Caco-2 (cell line): ENCODE results near the gene SH2D4B. TPM values are rescaled to one million over a fixed set of nuclear protein-coding genes. Genes with fewer than 3 reads are reported as not detected.

Experiments used
- BruUV-seq: library from RNA; stranded (reverse); fragments of 400-500 nt; replicated peaks from 2 replicates; lab custom pipeline; 2021; lab: Mats Ljungman, UMichigan
- CTCF ChIA-PET: fragments of 300-600 bp; sonication (Branson Sonifier 250); formaldehyde crosslinking; loops from one replicate; lab custom pipeline; 2022; ENCODE audit warnings: antibody characterized with exemption; lab: Charles Lee
- POLR2A ChIA-PET: fragments of 300-600 bp; sonication (Branson Sonifier 250); formaldehyde crosslinking; loops from one replicate; lab custom pipeline; 2022; ENCODE audit warnings: antibody characterized with exemption; lab: Charles Lee
- DNase-seq, 2 experiments: peaks; one replicate each; pipeline versions ENCODE4 v3.0.0 to v3.0.0-alpha.2; 2020 to 2022
- H3K27me3 ChIP-seq: replicated peaks from 2 replicates; pipeline ENCODE4 v1.6.0; 2011; ENCODE audit warnings: low read length; ENCODE audit not compliant: control insufficient read depth, insufficient read depth
- H3K36me3 ChIP-seq: 2 replicates; pipeline ENCODE4 v1.5.1; 2011; ENCODE audit warnings: low read length; ENCODE audit not compliant: control insufficient read depth, insufficient read depth
- H3K4me1 ChIP-seq: fragments of 250-450 bp; sonication (Bioruptor Pico); 2 replicates; pipeline ENCODE4 v1.5.1; 2020; ENCODE audit warnings: mild to moderate bottlenecking
- H3K4me3 ChIP-seq: 2 replicates; pipeline ENCODE4 v1.5.1; 2011; ENCODE audit warnings: low read depth, mild to moderate bottlenecking, control low read depth, low read length
- H3K9me3 ChIP-seq: fragments of 250-450 bp; sonication (Bioruptor Pico); 2 replicates; pipeline ENCODE4 v1.5.1; 2020; ENCODE audit warnings: mild to moderate bottlenecking, moderate library complexity
- H3K27ac Mint-ChIP-seq: one replicate; pipeline ENCODE4 v1.8.0; 2022; ENCODE audit warnings: mixed read lengths; ENCODE audit not compliant: unreplicated experiment
- H3K27me3 Mint-ChIP-seq: one replicate; pipeline ENCODE4 v1.8.0; 2022; ENCODE audit warnings: mixed read lengths; ENCODE audit not compliant: insufficient read depth, unreplicated experiment
- H3K36me3 Mint-ChIP-seq: one replicate; pipeline ENCODE4 v1.8.0; 2022; ENCODE audit warnings: mild to moderate bottlenecking, mixed read lengths; ENCODE audit not compliant: insufficient read depth, unreplicated experiment
- H3K4me1 Mint-ChIP-seq: one replicate; pipeline ENCODE4 v1.8.0; 2022; ENCODE audit warnings: low read depth, mixed read lengths; ENCODE audit not compliant: unreplicated experiment
- H3K4me3 Mint-ChIP-seq: one replicate; pipeline ENCODE4 v1.8.0; 2022; ENCODE audit warnings: mild to moderate bottlenecking, moderate library complexity, mixed read lengths; ENCODE audit not compliant: unreplicated experiment
- H3K9me3 Mint-ChIP-seq: one replicate; pipeline ENCODE4 v1.8.0; 2022; ENCODE audit warnings: mixed read lengths; ENCODE audit not compliant: unreplicated experiment
- intact Hi-C: fragments of 100-400 bp; cut with micrococcal nuclease; formaldehyde crosslinking; loops from one replicate; pipeline ENCODE4 v1.10.0; 2022; ENCODE audit not compliant: unreplicated experiment
- total RNA-seq: library from RNA; stranded (reverse); gene quantifications from 2 replicates; pipeline ENCODE4 v1.2.3, GENCODE V29; 2022
- TF ChIP-seq, protein P1 (sequence below), 2 experiments: fragments of 200-600 bp in 1 of 2; IDR thresholded peaks; 1 replicate in 1 of 2; 2 replicates in 1 of 2; pipeline versions ENCODE4 v1.5.1 to v1.8.0; 2011 to 2022; ENCODE audit warnings: antibody characterized with exemption in 1 of 2, control low read depth in 1 of 2, inconsistent platforms in 1 of 2, low read depth in 1 of 2, low read length in 1 of 2, mild to moderate bottlenecking in 1 of 2, moderate library complexity in 1 of 2; ENCODE audit not compliant: insufficient read depth in 1 of 2, severe bottlenecking in 1 of 2, unreplicated experiment in 1 of 2

The SH2D4B gene
- total RNA-seq, 1 experiment from 2014 or later, result 0.23 TPM

DNA sequence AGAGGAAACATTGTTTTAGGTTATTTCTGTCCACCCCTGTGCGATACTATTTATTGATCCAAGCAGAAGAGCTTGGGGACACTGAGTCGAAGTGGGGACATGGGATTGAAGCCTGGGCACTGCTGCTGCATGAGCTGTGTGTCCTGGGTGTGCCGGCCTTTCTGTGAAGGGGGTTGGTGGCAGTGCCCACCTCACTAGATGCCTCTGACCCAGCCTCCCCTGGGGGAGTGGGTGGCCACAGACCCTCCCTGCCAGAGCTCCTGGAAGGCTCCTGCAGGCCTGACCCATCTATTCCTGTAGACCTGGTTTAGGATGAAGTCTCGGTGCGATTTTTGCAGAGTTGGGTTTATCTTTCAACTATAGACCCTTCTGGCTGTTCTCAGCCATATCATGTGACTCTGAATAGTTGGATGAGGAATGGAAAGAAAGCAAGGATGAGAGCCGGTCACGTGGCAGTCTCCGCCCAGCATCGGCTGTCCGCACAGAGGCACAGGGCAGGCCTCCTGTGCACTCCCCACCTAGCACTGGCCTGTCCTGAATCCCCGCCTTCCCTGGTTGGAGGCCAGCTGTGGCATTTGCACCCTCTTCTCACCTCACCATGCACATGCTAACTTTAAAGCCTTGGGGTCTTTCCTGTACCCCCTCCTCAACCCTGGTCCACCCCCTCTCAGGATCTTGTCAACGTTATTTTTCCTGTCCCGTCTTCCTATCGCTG, 17.6 kb upstream of the SH2D4B start:
- Histone ChIP-seq H3K4me3 (no peak overlapping the region), H3K36me3 (peaks cover 12% of the 10 kb centered on the region), H3K4me1 (no peaks in the 10 kb centered on the region), H3K27me3 (no peaks in the 10 kb centered on the region), H3K9me3 (no peaks in the 10 kb centered on the region)
- Mint-ChIP-seq H3K9me3 (no peaks in the 10 kb centered on the region), H3K27ac (peak overlapping the region; percentile 72), H3K4me3 (no peak overlapping the region), H3K4me1 (peaks cover 6% of the 10 kb centered on the region), H3K36me3 (peaks cover 94% of the 10 kb centered on the region), H3K27me3 (no peaks in the 10 kb centered on the region)
- CTCF ChIA-PET, result interaction anchor here (0.7 to 1.1 kb wide), 3 partner anchors 14 to 76 kb away, joined by 3 to 4 read pairs (median 3); no protein-coding TSS in a partner anchor
- POLR2A ChIA-PET, result no interaction called here
- TF ChIP-seq, protein P1, sequence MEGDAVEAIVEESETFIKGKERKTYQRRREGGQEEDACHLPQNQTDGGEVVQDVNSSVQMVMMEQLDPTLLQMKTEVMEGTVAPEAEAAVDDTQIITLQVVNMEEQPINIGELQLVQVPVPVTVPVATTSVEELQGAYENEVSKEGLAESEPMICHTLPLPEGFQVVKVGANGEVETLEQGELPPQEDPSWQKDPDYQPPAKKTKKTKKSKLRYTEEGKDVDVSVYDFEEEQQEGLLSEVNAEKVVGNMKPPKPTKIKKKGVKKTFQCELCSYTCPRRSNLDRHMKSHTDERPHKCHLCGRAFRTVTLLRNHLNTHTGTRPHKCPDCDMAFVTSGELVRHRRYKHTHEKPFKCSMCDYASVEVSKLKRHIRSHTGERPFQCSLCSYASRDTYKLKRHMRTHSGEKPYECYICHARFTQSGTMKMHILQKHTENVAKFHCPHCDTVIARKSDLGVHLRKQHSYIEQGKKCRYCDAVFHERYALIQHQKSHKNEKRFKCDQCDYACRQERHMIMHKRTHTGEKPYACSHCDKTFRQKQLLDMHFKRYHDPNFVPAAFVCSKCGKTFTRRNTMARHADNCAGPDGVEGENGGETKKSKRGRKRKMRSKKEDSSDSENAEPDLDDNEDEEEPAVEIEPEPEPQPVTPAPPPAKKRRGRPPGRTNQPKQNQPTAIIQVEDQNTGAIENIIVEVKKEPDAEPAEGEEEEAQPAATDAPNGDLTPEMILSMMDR (IDR thresholded peaks at IDR 0.05; ENCODE audit: insufficient read depth in 1 of 2, low read depth in 1 of 2, low read length in 1 of 2, severe bottlenecking in 1 of 2, unreplicated experiment in 1 of 2), result no peak
- DNase-seq, result no peak
- intact Hi-C loops, result no loop called here
- no TSS peak for BruUV-seq

DNA sequence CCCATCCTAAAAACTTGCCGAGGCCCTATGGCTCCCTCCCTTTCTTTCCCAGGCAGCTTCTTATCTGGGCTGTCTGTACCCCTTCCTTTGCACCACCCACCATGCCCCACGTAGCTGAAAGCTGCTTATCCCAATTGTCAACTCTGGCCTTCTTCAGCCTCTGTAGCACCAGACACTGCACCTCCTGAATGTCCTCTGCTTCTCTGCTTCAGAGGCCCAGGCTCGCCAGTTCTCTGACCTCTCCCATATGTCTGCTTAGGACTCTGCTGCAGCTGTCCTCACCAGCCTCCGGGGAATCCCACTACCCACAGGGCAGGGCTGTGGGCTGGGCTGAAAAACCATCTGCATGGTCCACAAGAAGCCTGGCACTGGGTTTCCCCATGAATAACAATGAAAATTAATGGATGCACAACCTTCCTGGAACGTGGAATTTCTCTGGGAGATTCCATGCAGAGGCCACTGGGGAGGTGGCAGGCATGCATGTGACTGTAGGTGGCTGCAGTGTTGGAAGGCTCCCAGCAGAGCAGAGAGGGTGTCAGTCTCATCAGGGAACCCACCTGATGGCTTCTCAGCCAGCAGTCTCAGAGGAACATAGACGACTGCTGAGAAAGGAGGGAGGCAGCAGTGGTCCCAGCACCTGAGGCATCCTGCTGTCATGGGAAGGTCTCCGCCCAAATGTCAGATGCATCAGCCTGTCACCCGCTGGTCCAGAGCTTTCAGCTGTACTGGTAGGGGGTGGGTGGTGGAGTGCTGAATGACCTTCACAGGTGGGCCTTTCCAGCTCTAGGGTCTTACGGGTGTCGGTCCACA, 16.8 kb upstream of the SH2D4B start:
- POLR2A ChIA-PET, result no interaction called here
- TF ChIP-seq, protein P1 (IDR thresholded peaks at IDR 0.05; ENCODE audit: insufficient read depth in 1 of 2, low read depth in 1 of 2, low read length in 1 of 2, severe bottlenecking in 1 of 2, unreplicated experiment in 1 of 2), result no peak
- Mint-ChIP-seq H3K4me3 (no peak overlapping the region), H3K9me3 (no peaks in the 10 kb centered on the region), H3K36me3 (peaks cover 93% of the 10 kb centered on the region), H3K27me3 (no peaks in the 10 kb centered on the region), H3K27ac (peak overlapping the region; percentile 72), H3K4me1 (peaks cover 9% of the 10 kb centered on the region)
- no TSS peak for BruUV-seq
- Histone ChIP-seq H3K9me3 (no peaks in the 10 kb centered on the region), H3K4me3 (no peak overlapping the region), H3K27me3 (no peaks in the 10 kb centered on the region), H3K4me1 (peaks cover 5% of the 10 kb centered on the region; the same call in 1 of the 2 replicates), H3K36me3 (peaks cover 11% of the 10 kb centered on the region)
- no peak for DNase-seq
- CTCF ChIA-PET, result interaction anchor here (1.1 kb wide), 1 partner anchor 15 kb away, joined by 3 read pairs; no protein-coding TSS in a partner anchor
- intact Hi-C loops, result no loop called here

DNA sequence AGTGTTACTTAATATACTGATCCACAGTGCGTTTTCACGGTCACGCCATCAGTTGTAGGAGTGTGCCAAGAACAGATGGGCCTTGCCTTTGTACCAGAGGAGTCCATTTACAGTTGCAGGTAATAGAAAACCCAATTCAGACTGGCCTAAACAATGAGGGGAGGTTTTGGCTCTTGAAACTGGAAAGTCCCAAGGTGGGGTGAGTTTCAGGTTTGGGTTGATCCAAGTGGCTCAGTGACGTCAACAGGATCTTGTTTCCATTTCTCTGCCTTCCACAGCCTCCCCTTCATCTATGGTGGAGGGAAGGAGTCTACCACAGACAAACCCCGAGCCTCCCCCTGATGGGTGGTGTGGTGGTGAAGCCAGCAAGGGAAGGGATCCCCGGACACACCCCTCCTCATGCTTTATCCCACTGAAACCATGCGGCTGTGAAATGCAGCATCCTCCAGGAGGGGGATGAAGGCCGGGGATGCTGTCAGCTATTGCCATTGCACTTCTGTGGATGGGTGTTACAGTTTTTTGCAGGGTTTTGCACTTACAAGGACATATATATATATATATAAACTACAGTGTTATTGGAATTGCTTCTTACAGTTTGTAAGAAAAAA, 14.8 kb upstream of the SH2D4B start:
- H3K4me1 Mint-ChIP-seq, result peaks cover 16% of the 10 kb centered on the region
- no peak for DNase-seq
- TF ChIP-seq, protein P1 (IDR thresholded peaks at IDR 0.05; ENCODE audit: insufficient read depth in 1 of 2, low read depth in 1 of 2, low read length in 1 of 2, severe bottlenecking in 1 of 2, unreplicated experiment in 1 of 2), result no peak
- Histone ChIP-seq H3K27me3 (no peaks in the 10 kb centered on the region), H3K36me3 (peaks cover 5% of the 10 kb centered on the region; the same call in 1 of the 2 replicates), H3K9me3 (no peaks in the 10 kb centered on the region), H3K4me1 (peaks cover 20% of the 10 kb centered on the region; the same call in 1 of the 2 replicates), H3K4me3 (no peak overlapping the region)
- no peak overlapping the region for H3K4me3 Mint-ChIP-seq
- intact Hi-C loops, result no loop called here
- no TSS peak for BruUV-seq
- H3K27me3 Mint-ChIP-seq, result no peaks in the 10 kb centered on the region
- H3K36me3 Mint-ChIP-seq, result peaks cover 88% of the 10 kb centered on the region
- H3K9me3 Mint-ChIP-seq, result no peaks in the 10 kb centered on the region
- ChIA-PET CTCF (no interaction called here), POLR2A (no interaction called here)
- H3K27ac Mint-ChIP-seq, result peak overlapping the region; percentile 77
